GM12878 (cell line): Measurements from ENCODE around the gene GPATCH11. TPM values are rescaled to one million over a fixed set of nuclear protein-coding genes. Genes with fewer than 3 reads are reported as not detected.

Experiments used
- ATAC-seq: fragments of 200-7000 bp; cut with Tn5 transposase; 3 replicates; pipeline ENCODE4 v1.9.1; 2020; ENCODE audit warnings: mild to moderate bottlenecking, moderate library complexity
- BruUV-seq: library from RNA; stranded (reverse); fragments of 400-500 nt; replicated peaks from 2 replicates; lab custom pipeline; 2021; lab: Mats Ljungman, UMichigan
- CTCF ChIA-PET: fragments of 300-600 bp; sonication (Branson Sonifier 250); formaldehyde crosslinking; extraction: SDS; loops from one replicate; lab custom pipeline; 2021; ENCODE audit warnings: inconsistent platforms; lab: Yijun Ruan, JAX
- POLR2A ChIA-PET: fragments of 350-600 bp; formaldehyde crosslinking; extraction: SDS; loops from one replicate; lab custom pipeline; 2021; ENCODE audit warnings: inconsistent platforms; lab: Charles Lee
- RAD21 ChIA-PET: fragments of 300-600 bp; sonication (Branson Sonifier 250); formaldehyde crosslinking; loops from one replicate; lab custom pipeline; 2023; ENCODE audit warnings: antibody characterized with exemption; ENCODE audit not compliant: unreplicated experiment; lab: Charles Lee
- SMC1A ChIA-PET: fragments of 300-600 bp; sonication (Branson Sonifier 250); formaldehyde crosslinking; loops from one replicate; lab custom pipeline; 2023; ENCODE audit not compliant: unreplicated experiment, uncharacterized antibody; lab: Charles Lee
- DNase-seq: peaks from one replicate; pipeline ENCODE4 v3.0.0-alpha.2; 2011; ENCODE audit warnings: low read depth, low spot score
- FAIRE-seq: peaks from 3 replicates; lab custom pipeline; 2011; peaks lifted over from hg19 to GRCh38; lab: Jason Lieb, UNC
- H2AFZ ChIP-seq: 2 replicates; pipeline ENCODE4 v1.6.0; 2011; ENCODE audit warnings: low read depth, low read length, control low read depth; ENCODE audit not compliant: control insufficient read depth
- H3K27ac ChIP-seq: 2 replicates; pipeline ENCODE4 v1.5.1; 2011; ENCODE audit warnings: control low read depth; ENCODE audit not compliant: control insufficient read depth, insufficient read depth
- H3K27me3 ChIP-seq, 2 experiments: replicated peaks in 1 of 2; 2 replicates each; pipeline versions ENCODE4 v1.6.0 to v1.6.1; 2011; ENCODE audit warnings: low read length in 1 of 2; ENCODE audit not compliant: control insufficient read depth in 2 of 2, insufficient read depth in 2 of 2
- H3K36me3 ChIP-seq, 2 experiments: 2 replicates each; pipeline ENCODE4 v1.5.1; 2011; ENCODE audit warnings: low read length in 1 of 2; ENCODE audit not compliant: control insufficient read depth in 2 of 2, insufficient read depth in 2 of 2
- H3K4me1 ChIP-seq: 2 replicates; pipeline ENCODE4 v1.6.1; 2011; ENCODE audit warnings: mild to moderate bottlenecking, low read length, moderate library complexity, mixed read lengths; ENCODE audit not compliant: control insufficient read depth, insufficient read depth
- H3K4me2 ChIP-seq: 2 replicates; pipeline ENCODE4 v1.6.0; 2011; ENCODE audit warnings: control low read depth; ENCODE audit not compliant: control insufficient read depth, insufficient read depth
- H3K4me3 ChIP-seq: fragments of 200-600 bp; sonication (generic); 2 replicates; pipeline ENCODE4 v1.5.1; 2016
- H3K79me2 ChIP-seq: 2 replicates; pipeline ENCODE4 v1.6.0; 2011; ENCODE audit warnings: low read length; ENCODE audit not compliant: control insufficient read depth, insufficient read depth
- H3K9ac ChIP-seq: 2 replicates; pipeline ENCODE4 v1.8.0; 2011; ENCODE audit warnings: low read length, control low read depth, mixed read lengths; ENCODE audit not compliant: control insufficient read depth, insufficient read depth
- H3K9me3 ChIP-seq: replicated peaks from 3 replicates; pipeline ENCODE4 v1.5.1; 2011; ENCODE audit warnings: mild to moderate bottlenecking, low read length; ENCODE audit not compliant: control insufficient read depth, insufficient read depth
- H4K20me1 ChIP-seq: 2 replicates; pipeline ENCODE4 v1.6.0; 2011; ENCODE audit not compliant: control insufficient read depth, insufficient read depth
- CBFB ChIP-seq: IDR thresholded peaks from 2 replicates; pipeline ENCODE4 v1.6.1; 2016; ENCODE audit warnings: antibody characterized with exemption, low read depth
- MXI1 ChIP-seq: fragments of 150-350 bp; IDR thresholded peaks from 2 replicates; pipeline ENCODE4 v1.6.1; 2011; ENCODE audit warnings: low read depth, mild to moderate bottlenecking, inconsistent platforms, low read length, improper control_type of control experiment
- NBN ChIP-seq: fragments of 450-650 bp; IDR thresholded peaks from 2 replicates; pipeline ENCODE4 v1.6.1; 2016
- SMAD1 ChIP-seq: fragments of 450-650 bp; IDR thresholded peaks from 2 replicates; pipeline ENCODE4 v1.6.1; 2018; ENCODE audit warnings: mild to moderate bottlenecking, low read depth; ENCODE audit not compliant: partially characterized antibody
- SP1 ChIP-seq: IDR thresholded peaks from one replicate; pipeline ENCODE4 v1.6.1; 2011; ENCODE audit warnings: low read depth, low read length
- ZZZ3 ChIP-seq: IDR thresholded peaks from 2 replicates; pipeline ENCODE4 v1.6.1; 2011; ENCODE audit warnings: low read depth; ENCODE audit not compliant: control insufficient read depth, insufficient read length
- WGBS: methylation state at CpG from one replicate; pipeline ENCODE4 v1.1.6; 2016; ENCODE audit warnings: low lambda C conversion rate; ENCODE audit not compliant: insufficient replicate concordance, insufficient coverage; ENCODE audit errors: missing lambda C conversion rate; 5-methylcytosine and 5-hydroxymethylcytosine counted together
- in situ Hi-C: fragments of 300-500 bp; cut with MboI; formaldehyde crosslinking; loops from 9 replicates; pipeline ENCODE4 v1.14.3; 2018; ENCODE audit warnings: mixed read lengths
- intact Hi-C: fragments of 100-400 bp; cut with micrococcal nuclease; formaldehyde crosslinking; loops from one replicate; pipeline ENCODE4 v1.14.2; 2022; ENCODE audit not compliant: unreplicated experiment
- polyA plus RNA-seq, 11 experiments: library from polyadenylated mRNA; depleted of rRNA in 4 of 11; unstranded in 6 of 11; stranded (reverse) in 5 of 11; fragments of >200 nt; fragmentation: Nextera tagmentation in 4 of 11; fragmentation: Illumina TruSeq in 1 of 11; extraction: Ambion mirVana in 4 of 11; extraction: Trizol in 1 of 11; gene quantifications; 1 replicate in 1 of 11; 2 replicates in 10 of 11; pipeline versions ENCODE4 v1.2.1 to v1.2.3, GENCODE V29; 2011 to 2016; ENCODE audit warnings: inconsistent platforms in 2 of 11, missing spikeins in 2 of 11, low read depth in 1 of 11
- total RNA-seq, 4 experiments: library from RNA; depleted of rRNA in 3 of 4; stranded (reverse); fragments of >200 nt in 3 of 4; fragmentation: Illumina TruSeq in 1 of 4; extraction: Trizol in 1 of 4; gene quantifications; 2 replicates each; pipeline versions ENCODE4 v1.2.1 to v1.2.3, GENCODE V29; 2013 to 2021
- TF ChIP-seq, protein P1 (sequence below): fragments of 450-650 bp; formaldehyde crosslinking; IDR thresholded peaks from 2 replicates; pipeline ENCODE4 v1.5.0; 2022; ENCODE audit warnings: mild to moderate bottlenecking, missing genetic modification characterization
- TF ChIP-seq, protein P2 (sequence below): fragments of 450-650 bp; IDR thresholded peaks from 2 replicates; pipeline ENCODE4 v1.6.1; 2017; ENCODE audit warnings: mild to moderate bottlenecking
- TF ChIP-seq, protein P3 (sequence below): fragments of 450-650 bp; IDR thresholded peaks from 2 replicates; pipeline ENCODE4 v1.6.1; 2016; ENCODE audit warnings: mild to moderate bottlenecking, moderate library complexity, borderline replicate concordance

GPATCH11 gene
- total and polyA plus RNA-seq, 10 of the 15 experiments (the other 5 are each of a cell fraction or from before 2014, with no cell fraction given) = 11.5 to 31.8 (median 16.5) TPM

DNA sequence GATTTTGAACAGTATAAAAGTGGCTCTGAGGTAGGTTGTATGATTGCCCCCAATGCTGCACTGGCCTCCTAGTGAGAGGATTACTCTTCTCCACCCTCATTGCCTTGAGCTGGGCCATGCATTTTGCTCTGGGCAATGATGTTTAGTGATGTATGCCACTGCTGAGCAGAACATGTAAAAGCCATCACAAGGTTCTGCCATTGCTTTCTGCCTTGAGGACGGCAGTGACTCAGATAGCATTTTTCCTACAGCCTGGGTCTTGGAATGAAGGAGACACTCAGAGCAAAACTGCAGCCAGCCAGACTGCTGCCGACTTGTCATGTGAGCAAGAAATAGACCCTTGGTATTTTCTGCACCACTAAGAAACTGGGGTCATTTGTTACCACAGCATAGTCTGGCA, 27.6 kb downstream of the GPATCH11 start (continued):
- TF ChIP-seq, protein P1, sequence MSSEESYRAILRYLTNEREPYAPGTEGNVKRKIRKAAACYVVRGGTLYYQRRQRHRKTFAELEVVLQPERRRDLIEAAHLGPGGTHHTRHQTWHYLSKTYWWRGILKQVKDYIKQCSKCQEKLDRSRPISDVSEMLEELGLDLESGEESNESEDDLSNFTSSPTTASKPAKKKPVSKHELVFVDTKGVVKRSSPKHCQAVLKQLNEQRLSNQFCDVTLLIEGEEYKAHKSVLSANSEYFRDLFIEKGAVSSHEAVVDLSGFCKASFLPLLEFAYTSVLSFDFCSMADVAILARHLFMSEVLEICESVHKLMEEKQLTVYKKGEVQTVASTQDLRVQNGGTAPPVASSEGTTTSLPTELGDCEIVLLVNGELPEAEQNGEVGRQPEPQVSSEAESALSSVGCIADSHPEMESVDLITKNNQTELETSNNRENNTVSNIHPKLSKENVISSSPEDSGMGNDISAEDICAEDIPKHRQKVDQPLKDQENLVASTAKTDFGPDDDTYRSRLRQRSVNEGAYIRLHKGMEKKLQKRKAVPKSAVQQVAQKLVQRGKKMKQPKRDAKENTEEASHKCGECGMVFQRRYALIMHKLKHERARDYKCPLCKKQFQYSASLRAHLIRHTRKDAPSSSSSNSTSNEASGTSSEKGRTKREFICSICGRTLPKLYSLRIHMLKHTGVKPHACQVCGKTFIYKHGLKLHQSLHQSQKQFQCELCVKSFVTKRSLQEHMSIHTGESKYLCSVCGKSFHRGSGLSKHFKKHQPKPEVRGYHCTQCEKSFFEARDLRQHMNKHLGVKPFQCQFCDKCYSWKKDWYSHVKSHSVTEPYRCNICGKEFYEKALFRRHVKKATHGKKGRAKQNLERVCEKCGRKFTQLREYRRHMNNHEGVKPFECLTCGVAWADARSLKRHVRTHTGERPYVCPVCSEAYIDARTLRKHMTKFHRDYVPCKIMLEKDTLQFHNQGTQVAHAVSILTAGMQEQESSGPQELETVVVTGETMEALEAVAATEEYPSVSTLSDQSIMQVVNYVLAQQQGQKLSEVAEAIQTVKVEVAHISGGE (CRISPR knock-in tag) = no peak
- TF ChIP-seq, protein P2, sequence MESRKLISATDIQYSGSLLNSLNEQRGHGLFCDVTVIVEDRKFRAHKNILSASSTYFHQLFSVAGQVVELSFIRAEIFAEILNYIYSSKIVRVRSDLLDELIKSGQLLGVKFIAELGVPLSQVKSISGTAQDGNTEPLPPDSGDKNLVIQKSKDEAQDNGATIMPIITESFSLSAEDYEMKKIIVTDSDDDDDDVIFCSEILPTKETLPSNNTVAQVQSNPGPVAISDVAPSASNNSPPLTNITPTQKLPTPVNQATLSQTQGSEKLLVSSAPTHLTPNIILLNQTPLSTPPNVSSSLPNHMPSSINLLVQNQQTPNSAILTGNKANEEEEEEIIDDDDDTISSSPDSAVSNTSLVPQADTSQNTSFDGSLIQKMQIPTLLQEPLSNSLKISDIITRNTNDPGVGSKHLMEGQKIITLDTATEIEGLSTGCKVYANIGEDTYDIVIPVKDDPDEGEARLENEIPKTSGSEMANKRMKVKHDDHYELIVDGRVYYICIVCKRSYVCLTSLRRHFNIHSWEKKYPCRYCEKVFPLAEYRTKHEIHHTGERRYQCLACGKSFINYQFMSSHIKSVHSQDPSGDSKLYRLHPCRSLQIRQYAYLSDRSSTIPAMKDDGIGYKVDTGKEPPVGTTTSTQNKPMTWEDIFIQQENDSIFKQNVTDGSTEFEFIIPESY = no peak
- no peak for TF ChIP-seq SP1
- TF ChIP-seq CBFB = no peak
- TF ChIP-seq MXI1 = no peak
- TF ChIP-seq ZZZ3 = no peak
- no peak for TF ChIP-seq SMAD1
- no peak for TF ChIP-seq NBN
- TF ChIP-seq, all 136 proteins: peak for 0

DNA sequence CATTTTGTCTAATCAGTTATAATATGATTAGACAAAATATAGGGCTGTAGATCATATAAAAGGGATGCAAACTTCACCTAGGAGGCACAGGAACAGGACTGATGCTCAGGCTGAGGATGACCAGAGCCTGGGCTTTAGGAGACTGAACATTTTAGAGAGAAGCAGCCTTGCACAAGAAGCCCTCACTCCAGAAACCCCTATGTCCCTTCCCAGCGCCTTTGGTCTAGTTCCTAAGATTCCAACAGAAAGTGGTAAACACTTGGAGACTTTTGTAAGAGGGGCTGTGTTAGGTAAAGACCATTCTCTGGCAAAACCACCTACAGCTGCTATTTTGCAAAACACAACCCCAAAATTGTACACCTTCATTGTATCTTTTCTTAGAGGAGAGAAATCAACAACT, 33.2 kb downstream of the GPATCH11 start:
- in situ Hi-C loops = no loop called here
- TF ChIP-seq, protein P3, sequence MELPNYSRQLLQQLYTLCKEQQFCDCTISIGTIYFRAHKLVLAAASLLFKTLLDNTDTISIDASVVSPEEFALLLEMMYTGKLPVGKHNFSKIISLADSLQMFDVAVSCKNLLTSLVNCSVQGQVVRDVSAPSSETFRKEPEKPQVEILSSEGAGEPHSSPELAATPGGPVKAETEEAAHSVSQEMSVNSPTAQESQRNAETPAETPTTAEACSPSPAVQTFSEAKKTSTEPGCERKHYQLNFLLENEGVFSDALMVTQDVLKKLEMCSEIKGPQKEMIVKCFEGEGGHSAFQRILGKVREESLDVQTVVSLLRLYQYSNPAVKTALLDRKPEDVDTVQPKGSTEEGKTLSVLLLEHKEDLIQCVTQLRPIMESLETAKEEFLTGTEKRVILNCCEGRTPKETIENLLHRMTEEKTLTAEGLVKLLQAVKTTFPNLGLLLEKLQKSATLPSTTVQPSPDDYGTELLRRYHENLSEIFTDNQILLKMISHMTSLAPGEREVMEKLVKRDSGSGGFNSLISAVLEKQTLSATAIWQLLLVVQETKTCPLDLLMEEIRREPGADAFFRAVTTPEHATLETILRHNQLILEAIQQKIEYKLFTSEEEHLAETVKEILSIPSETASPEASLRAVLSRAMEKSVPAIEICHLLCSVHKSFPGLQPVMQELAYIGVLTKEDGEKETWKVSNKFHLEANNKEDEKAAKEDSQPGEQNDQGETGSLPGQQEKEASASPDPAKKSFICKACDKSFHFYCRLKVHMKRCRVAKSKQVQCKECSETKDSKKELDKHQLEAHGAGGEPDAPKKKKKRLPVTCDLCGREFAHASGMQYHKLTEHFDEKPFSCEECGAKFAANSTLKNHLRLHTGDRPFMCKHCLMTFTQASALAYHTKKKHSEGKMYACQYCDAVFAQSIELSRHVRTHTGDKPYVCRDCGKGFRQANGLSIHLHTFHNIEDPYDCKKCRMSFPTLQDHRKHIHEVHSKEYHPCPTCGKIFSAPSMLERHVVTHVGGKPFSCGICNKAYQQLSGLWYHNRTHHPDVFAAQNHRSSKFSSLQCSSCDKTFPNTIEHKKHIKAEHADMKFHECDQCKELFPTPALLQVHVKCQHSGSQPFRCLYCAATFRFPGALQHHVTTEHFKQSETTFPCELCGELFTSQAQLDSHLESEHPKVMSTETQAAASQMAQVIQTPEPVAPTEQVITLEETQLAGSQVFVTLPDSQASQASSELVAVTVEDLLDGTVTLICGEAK = no peak

More for the DNA sequence above, 33.2 kb downstream of the GPATCH11 start:
- peaks cover 12 to 45% of the 10 kb centered on the region in 2 experiments for H3K36me3 ChIP-seq
- FAIRE-seq (no peak), DNase-seq (no peak), ATAC-seq (no peak)
- ChIA-PET CTCF (no interaction called here), SMC1A (interaction anchor here (0.7 to 1.2 kb wide), 2 partner anchors 29 to 69 kb away, joined by 3 read pairs; no protein-coding TSS in a partner anchor), POLR2A (interaction anchor here (0.6 kb wide), 1 partner anchor 103 kb away, joined by 3 read pairs; no protein-coding TSS in a partner anchor), RAD21 (no interaction called here)
- H3K4me2 ChIP-seq = no peak overlapping the region
- H3K27ac ChIP-seq = no peak overlapping the region
- no peak overlapping the region for H2AFZ ChIP-seq
- H3K9me3 ChIP-seq = no peaks in the 10 kb centered on the region
- intact Hi-C loops = no loop called here
- H3K79me2 ChIP-seq = no peaks in the 10 kb centered on the region
- no peaks in the 10 kb centered on the region for H3K4me1 ChIP-seq
- H4K20me1 ChIP-seq = no peaks in the 10 kb centered on the region
- H3K9ac ChIP-seq = no peak overlapping the region
- H3K27me3 ChIP-seq = no peaks in the 10 kb centered on the region
- no TSS peak for BruUV-seq
- no peak overlapping the region for H3K4me3 ChIP-seq
- WGBS = 100% methylated on average over 1 of the region's 1 CpG
